Right lobe of liver (tissue), 6 donors: Measurements from ENCODE around the gene RAPGEF2. TPM values are rescaled to one million over a fixed set of nuclear protein-coding genes. Genes with fewer than 3 reads are reported as not detected.

Experiments used
- ATAC-seq, 4 donors: fragments of 200-7000 bp; cut with Tn5 transposase; one replicate each; pipeline ENCODE4 v1.9.1; 2020; ENCODE audit warnings: mild to moderate bottlenecking in 4 of 4, moderate library complexity in 4 of 4
- DNase-seq, 3 donors: peaks; one replicate each; pipeline ENCODE4 v3.0.0-alpha.2; 2020
- H3K27ac ChIP-seq, 3 donors: fragments of 200-600 bp; one replicate each; pipeline ENCODE4 v1.8.0; 2022
- H3K27me3 ChIP-seq, 2 donors: fragments of 200-600 bp; one replicate each; pipeline ENCODE4 v1.8.0; 2022
- H3K36me3 ChIP-seq, 4 donors: fragments of 200-600 bp; sonication (generic) in 1 of 4; one replicate each; pipeline versions ENCODE4 v1.5.1 to v1.8.0; 2017 to 2022; ENCODE audit warnings: control low read depth in 1 of 4
- H3K4me1 ChIP-seq, 4 donors: fragments of 200-600 bp; sonication (generic) in 1 of 4; one replicate each; pipeline versions ENCODE4 v1.5.1 to v1.8.0; 2017 to 2022; ENCODE audit warnings: control low read depth in 1 of 4
- H3K4me3 ChIP-seq, 3 donors: fragments of 200-600 bp; one replicate each; pipeline ENCODE4 v1.8.0; 2022
- H3K9me3 ChIP-seq, 4 donors: fragments of 200-600 bp; sonication (generic) in 1 of 4; one replicate each; pipeline versions ENCODE4 v1.5.1 to v1.8.0; 2017 to 2022; ENCODE audit warnings: control low read depth in 1 of 4
- CTCF ChIP-seq, 4 donors: fragments of 200-600 bp in 3 of 4; fragments of 450-650 bp in 1 of 4; IDR thresholded peaks; one replicate each; pipeline versions ENCODE4 v1.5.1 to v1.8.0; 2016 to 2022; ENCODE audit warnings: antibody characterized with exemption in 4 of 4, mild to moderate bottlenecking in 2 of 4
- POLR2A ChIP-seq: fragments of 450-650 bp; IDR thresholded peaks from one replicate; pipeline ENCODE4 v1.6.1; 2017; ENCODE audit warnings: antibody characterized with exemption, mild to moderate bottlenecking
- WGBS: methylation state at CpG from one replicate; pipeline ENCODE4 v1.1.6; 2018; ENCODE audit warnings: low coverage, low lambda C conversion rate; ENCODE audit not compliant: insufficient coverage; ENCODE audit errors: missing lambda C conversion rate; 5-methylcytosine and 5-hydroxymethylcytosine counted together
- intact Hi-C, 2 donors: fragments of 100-400 bp; cut with DNase I; formaldehyde crosslinking; loops; one replicate each; pipeline versions ENCODE4 v1.11.2 to v1.14.1; 2022
- total RNA-seq, 6 experiments: library from RNA; depleted of rRNA in 2 of 6; stranded (reverse); fragments of >200 nt in 2 of 6; fragmentation: NEBNext Ultra II Directional in 3 of 6; extraction: Animal tissue kit (Norgen Biotek cat#: 25700) in 3 of 6; gene quantifications; one replicate each; pipeline versions ENCODE4 v1.1.0 to v1.2.4, GENCODE V29; 2016 to 2023
- donor health status: DM: no; HTN: yes; CAD: no.
- donor health status: DM: no; HTN: no; CAD: no.
- donor health status: DM: no; HTN: no; CAD: no.
- donor health status: DM: no; HTN: yes; CAD: no.
- donor health status: DM: no; HTN: yes; CAD: no.

The RAPGEF2 gene
- total RNA-seq, 6 experiments from 2014 or later = 22.1 to 32.1 (median 27.2) TPM

- peak in 2 of 4 donors; percentile 35 to 36 for ATAC-seq
- Histone ChIP-seq H3K9me3 (no peaks in the 10 kb centered on the region), H3K4me1 (peaks cover 0 to 11% (median 2%) of the 10 kb centered on the region in 4 donors), H3K27me3 (no peaks in the 10 kb centered on the region), H3K27ac (no peak overlapping the region), H3K4me3 (no peak overlapping the region), H3K36me3 (no peaks in the 10 kb centered on the region)
- 43% methylated on average over 1 of the region's 1 CpG for WGBS
- no peak for DNase-seq
- intact Hi-C loops = no loop called here
- no peak for TF ChIP-seq POLR2A
- TF ChIP-seq CTCF (IDR thresholded peaks at IDR 0.05) = no peak
Observed at GRCh38 chr4:159185591-159186023, 82.7 kb downstream of the RAPGEF2 start.

GRCh38 chr4:159188646-159189045, 85.8 kb downstream of the RAPGEF2 start:
- DNase-seq = no peak
- intact Hi-C loops = no loop called here
- Histone ChIP-seq H3K27ac (no peak overlapping the region), H3K4me1 (peaks cover 0 to 11% (median 0%) of the 10 kb centered on the region in 4 donors), H3K4me3 (no peak overlapping the region), H3K9me3 (no peaks in the 10 kb centered on the region), H3K27me3 (no peaks in the 10 kb centered on the region), H3K36me3 (no peaks in the 10 kb centered on the region)
- TF ChIP-seq POLR2A (no peak), CTCF (IDR thresholded peaks at IDR 0.05) (no peak)
- 88% methylated on average over 1 of the region's 1 CpG for WGBS
- no peak for ATAC-seq

- Histone ChIP-seq H3K4me3 (no peak overlapping the region), H3K27ac (no peak overlapping the region), H3K36me3 (no peaks in the 10 kb centered on the region), H3K4me1 (peaks cover 0 to 6% (median 0%) of the 10 kb centered on the region in 4 donors), H3K27me3 (no peaks in the 10 kb centered on the region), H3K9me3 (no peaks in the 10 kb centered on the region)
- 88% methylated on average over 2 of the region's 2 CpGs for WGBS
- DNase-seq (no peak), ATAC-seq (no peak)
- intact Hi-C loops = no loop called here
- TF ChIP-seq CTCF (IDR thresholded peaks at IDR 0.05) = no peak
Observed at GRCh38 chr4:159190651-159191050, 87.8 kb downstream of the RAPGEF2 start.

- WGBS = 62% methylated on average over 4 of the region's 5 CpGs
- DNase-seq = no peak
- intact Hi-C loops = no loop called here
Observed at GRCh38 chr4:159191989-159192388, 89.1 kb downstream of the RAPGEF2 start.

More at GRCh38 chr4:159191989-159192388, 89.1 kb downstream of the RAPGEF2 start:
- H3K36me3 ChIP-seq = no peaks in the 10 kb centered on the region
- no peak overlapping the region for H3K27ac ChIP-seq
- no peak overlapping the region for H3K4me3 ChIP-seq
- H3K4me1 ChIP-seq = no peaks in the 10 kb centered on the region
- no peaks in the 10 kb centered on the region for H3K9me3 ChIP-seq
- TF ChIP-seq CTCF (IDR thresholded peaks at IDR 0.05) (peak; percentile 19 to 28 (median 25)), POLR2A (no peak)
- peak in 2 of 4 donors; percentile 39 to 55 for ATAC-seq
- no peaks in the 10 kb centered on the region for H3K27me3 ChIP-seq
